HEK293 (cell line): ENCODE results near the gene WWOX.

Experiments
- CTCF ChIA-PET: fragments of 350-600 bp; formaldehyde crosslinking; extraction: SDS; loops from one replicate; lab custom pipeline; 2021; ENCODE audit warnings: antibody characterized with exemption; lab: Yijun Ruan, JAX
- POLR2A ChIA-PET: fragments of 300-600 bp; formaldehyde crosslinking; extraction: SDS; loops from one replicate; lab custom pipeline; 2020; ENCODE audit warnings: antibody characterized with exemption, inconsistent platforms; lab: Yijun Ruan, JAX
- H3K27ac ChIP-seq: fragments of 200-500 bp; sonication (Bioruptor generic); 2 replicates; pipeline ENCODE4 v1.5.1; 2014; ENCODE audit warnings: low read depth, low read length, control low read depth, inconsistent platforms; ENCODE audit errors: extremely low read depth
- H3K36me3 ChIP-seq, 2 experiments: fragments of 200-500 bp in 1 of 2; sonication (Bioruptor generic) in 1 of 2; 1 replicate in 1 of 2; 2 replicates in 1 of 2; pipeline ENCODE4 v1.5.1; 2014 to 2017; ENCODE audit warnings: inconsistent platforms in 2 of 2, low read length in 2 of 2; ENCODE audit not compliant: control insufficient read depth in 2 of 2, insufficient read depth in 1 of 2
- H3K4me1 ChIP-seq: fragments of 200-500 bp; sonication (Bioruptor generic); 2 replicates; pipeline ENCODE4 v1.5.1; 2014; ENCODE audit warnings: mild to moderate bottlenecking, low read length, inconsistent platforms; ENCODE audit not compliant: control insufficient read depth, insufficient read depth
- H3K4me3 ChIP-seq: 2 replicates; pipeline ENCODE4 v1.5.1; 2011; ENCODE audit warnings: low read depth, mild to moderate bottlenecking, control low read depth, low read length, moderate library complexity
- H3K9me3 ChIP-seq: fragments of 200-500 bp; sonication (Bioruptor generic); 2 replicates; pipeline ENCODE4 v1.5.1; 2014; ENCODE audit warnings: low read depth, low read length, inconsistent platforms; ENCODE audit not compliant: control insufficient read depth, insufficient read depth
- EGR2 ChIP-seq: fragments of 450-650 bp; formaldehyde crosslinking; IDR thresholded peaks from 2 replicates; pipeline ENCODE4 v1.5.1; 2016; ENCODE audit warnings: low read depth, missing biosample characterization, missing genetic modification characterization
- HOXD13 ChIP-seq: sonication (generic); formaldehyde crosslinking; IDR thresholded peaks from 2 replicates; pipeline ENCODE4 v1.8.0; 2022; ENCODE audit warnings: missing genetic modification reagents, borderline replicate concordance
- IKZF3 ChIP-seq: fragments of 450-650 bp; IDR thresholded peaks from 2 replicates; pipeline ENCODE4 v1.5.0; 2018; ENCODE audit warnings: missing biosample characterization, mild to moderate bottlenecking, missing genetic modification characterization, moderate library complexity
- MYNN ChIP-seq: fragments of 450-650 bp; formaldehyde crosslinking; IDR thresholded peaks from 2 replicates; pipeline ENCODE4 v1.5.1; 2016; ENCODE audit warnings: missing biosample characterization, missing genetic modification characterization, borderline replicate concordance
- YY1 ChIP-seq: fragments of 450-650 bp; formaldehyde crosslinking; IDR thresholded peaks from 2 replicates; pipeline ENCODE4 v1.5.1; 2018; ENCODE audit warnings: missing biosample characterization, missing genetic modification characterization
- ZBTB7A ChIP-seq: fragments of 450-650 bp; formaldehyde crosslinking; IDR thresholded peaks from 2 replicates; pipeline ENCODE4 v1.5.1; 2016; ENCODE audit warnings: low read depth, missing biosample characterization, missing genetic modification characterization
- ZFHX2 ChIP-seq: fragments of 450-650 bp; formaldehyde crosslinking; conservative IDR thresholded peaks from 2 replicates; pipeline ENCODE4 v1.5.1; 2016; ENCODE audit warnings: missing biosample characterization, missing genetic modification characterization
- ZNF114 ChIP-seq: fragments of 450-650 bp; formaldehyde crosslinking; IDR thresholded peaks from 2 replicates; pipeline ENCODE4 v1.5.0; 2017; ENCODE audit warnings: missing biosample characterization, missing genetic modification characterization
- ZNF140 ChIP-seq: fragments of 450-650 bp; formaldehyde crosslinking; IDR thresholded peaks from 2 replicates; pipeline ENCODE4 v1.5.1; 2016; ENCODE audit warnings: missing biosample characterization, missing genetic modification characterization
- ZNF2 ChIP-seq: fragments of 450-650 bp; formaldehyde crosslinking; IDR thresholded peaks from 2 replicates; pipeline ENCODE4 v1.5.1; 2016; ENCODE audit warnings: missing biosample characterization, missing genetic modification characterization
- ZNF274 ChIP-seq, 2 experiments: fragments of 200-500 bp in 1 of 2; fragments of 450-650 bp in 1 of 2; sonication (Bioruptor generic) in 1 of 2; formaldehyde crosslinking in 1 of 2; IDR thresholded peaks; 2 replicates each; pipeline versions ENCODE4 v1.5.1 to v1.6.1; 2014 to 2016; ENCODE audit warnings: borderline replicate concordance in 1 of 2, inconsistent platforms in 1 of 2, low read length in 1 of 2, missing biosample characterization in 1 of 2, missing genetic modification characterization in 1 of 2
- ZNF292 ChIP-seq: fragments of 450-650 bp; formaldehyde crosslinking; IDR thresholded peaks from 2 replicates; pipeline ENCODE4 v1.5.1; 2016; ENCODE audit warnings: low read depth, missing biosample characterization, missing genetic modification characterization, borderline replicate concordance
- ZNF366 ChIP-seq: fragments of 450-650 bp; formaldehyde crosslinking; conservative IDR thresholded peaks from 2 replicates; pipeline ENCODE4 v1.5.1; 2016; ENCODE audit warnings: missing biosample characterization, missing genetic modification characterization
- ZNF473 ChIP-seq: fragments of 450-650 bp; formaldehyde crosslinking; IDR thresholded peaks from 2 replicates; pipeline ENCODE4 v1.5.1; 2017; ENCODE audit warnings: missing biosample characterization, missing genetic modification characterization
- ZNF621 ChIP-seq: fragments of 450-650 bp; formaldehyde crosslinking; IDR thresholded peaks from 2 replicates; pipeline ENCODE4 v1.5.1; 2017; ENCODE audit warnings: missing biosample characterization, missing genetic modification characterization
- ZNF623 ChIP-seq: fragments of 450-650 bp; formaldehyde crosslinking; IDR thresholded peaks from 2 replicates; pipeline ENCODE4 v1.5.1; 2016; ENCODE audit warnings: missing biosample characterization, missing genetic modification characterization
- ZNF629 ChIP-seq: fragments of 450-650 bp; formaldehyde crosslinking; IDR thresholded peaks from 2 replicates; pipeline ENCODE4 v1.5.1; 2017; ENCODE audit warnings: missing biosample characterization, missing genetic modification characterization
- ZNF830 ChIP-seq: fragments of 450-650 bp; IDR thresholded peaks from 2 replicates; pipeline ENCODE4 v1.5.0; 2018; ENCODE audit warnings: missing biosample characterization, missing genetic modification characterization, low read depth, mild to moderate bottlenecking, moderate library complexity
- TF ChIP-seq, protein P1 (sequence below): fragments of 450-650 bp; formaldehyde crosslinking; IDR thresholded peaks from 2 replicates; pipeline ENCODE4 v1.5.1; 2016; ENCODE audit warnings: missing biosample characterization, missing genetic modification characterization
- TF ChIP-seq, protein P2 (sequence below): fragments of 450-650 bp; formaldehyde crosslinking; IDR thresholded peaks from 2 replicates; pipeline ENCODE4 v1.5.1; 2016; ENCODE audit warnings: missing biosample characterization, missing genetic modification characterization, low read depth
- TF ChIP-seq, protein P3 (sequence below): fragments of 450-650 bp; formaldehyde crosslinking; optimal IDR thresholded peaks from 2 replicates; pipeline ENCODE3; 2016; ENCODE audit warnings: missing biosample characterization, mild to moderate bottlenecking, missing genetic modification characterization
- TF ChIP-seq, protein P4 (sequence below): fragments of 450-650 bp; formaldehyde crosslinking; IDR thresholded peaks from 2 replicates; pipeline ENCODE4 v1.5.1; 2016; ENCODE audit warnings: missing biosample characterization, missing genetic modification characterization
- TF ChIP-seq, protein P5 (sequence below): fragments of 450-650 bp; formaldehyde crosslinking; IDR thresholded peaks from 2 replicates; pipeline ENCODE4 v1.5.1; 2016; ENCODE audit warnings: missing biosample characterization, missing genetic modification characterization

The WWOX gene

DNA sequence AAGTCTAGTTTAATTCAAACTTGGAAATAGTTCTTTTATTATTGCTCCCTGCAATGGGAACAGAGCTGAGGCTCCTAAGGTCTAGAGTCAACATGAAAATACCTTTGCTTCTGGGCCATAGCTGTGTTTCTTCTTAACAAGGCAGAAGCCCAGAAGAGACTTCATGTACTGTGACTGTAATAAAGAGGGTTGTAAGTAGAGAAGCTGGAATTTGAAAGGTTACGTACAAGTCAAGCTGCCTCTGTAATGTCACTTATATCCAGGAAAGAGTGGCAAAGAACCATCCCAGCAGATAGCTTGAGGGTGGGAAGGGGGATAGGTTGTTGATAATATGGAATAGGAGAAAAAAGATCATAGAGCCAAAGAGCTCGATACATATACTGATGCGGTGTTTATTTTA is 248.6 kb downstream of the WWOX start:
- H3K9me3 ChIP-seq: no peaks in the 10 kb centered on the region
- POLR2A ChIA-PET: no interaction called here
- TF ChIP-seq ZNF473: no peak
- TF ChIP-seq, all 188 proteins: peak for 0
- Histone ChIP-seq H3K4me1 (no peaks in the 10 kb centered on the region), H3K4me3 (no peak overlapping the region), H3K27ac (no peak overlapping the region), H3K36me3 (no peaks in the 10 kb centered on the region)
- CTCF ChIA-PET: no interaction called here

DNA sequence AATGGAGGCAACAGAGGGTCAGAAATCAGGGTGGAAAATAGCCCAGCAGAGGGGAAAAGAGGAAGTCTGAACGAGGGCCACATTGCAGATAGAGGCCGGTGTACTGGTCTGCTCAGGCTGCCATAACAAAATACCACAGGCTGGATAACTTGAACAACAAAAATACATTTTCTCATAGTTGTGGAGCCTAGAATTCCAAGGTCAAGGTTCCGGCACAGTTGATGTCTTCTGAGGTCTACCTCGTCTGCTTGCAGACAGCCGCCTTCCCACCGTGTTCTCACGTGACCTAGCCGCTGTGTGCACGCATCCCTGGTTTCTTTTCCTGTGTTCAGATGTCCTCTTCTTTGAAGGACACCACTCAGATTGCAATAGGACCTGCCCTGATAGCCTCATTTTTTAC is 249.4 kb downstream of the WWOX start:
- CTCF ChIA-PET: no interaction called here
- POLR2A ChIA-PET: no interaction called here
- H3K9me3 ChIP-seq: no peaks in the 10 kb centered on the region
- no peak overlapping the region for H3K4me3 ChIP-seq
- H3K4me1 ChIP-seq: no peaks in the 10 kb centered on the region
- no peak overlapping the region for H3K27ac ChIP-seq
- TF ChIP-seq ZNF2: no peak
- TF ChIP-seq, protein P1, sequence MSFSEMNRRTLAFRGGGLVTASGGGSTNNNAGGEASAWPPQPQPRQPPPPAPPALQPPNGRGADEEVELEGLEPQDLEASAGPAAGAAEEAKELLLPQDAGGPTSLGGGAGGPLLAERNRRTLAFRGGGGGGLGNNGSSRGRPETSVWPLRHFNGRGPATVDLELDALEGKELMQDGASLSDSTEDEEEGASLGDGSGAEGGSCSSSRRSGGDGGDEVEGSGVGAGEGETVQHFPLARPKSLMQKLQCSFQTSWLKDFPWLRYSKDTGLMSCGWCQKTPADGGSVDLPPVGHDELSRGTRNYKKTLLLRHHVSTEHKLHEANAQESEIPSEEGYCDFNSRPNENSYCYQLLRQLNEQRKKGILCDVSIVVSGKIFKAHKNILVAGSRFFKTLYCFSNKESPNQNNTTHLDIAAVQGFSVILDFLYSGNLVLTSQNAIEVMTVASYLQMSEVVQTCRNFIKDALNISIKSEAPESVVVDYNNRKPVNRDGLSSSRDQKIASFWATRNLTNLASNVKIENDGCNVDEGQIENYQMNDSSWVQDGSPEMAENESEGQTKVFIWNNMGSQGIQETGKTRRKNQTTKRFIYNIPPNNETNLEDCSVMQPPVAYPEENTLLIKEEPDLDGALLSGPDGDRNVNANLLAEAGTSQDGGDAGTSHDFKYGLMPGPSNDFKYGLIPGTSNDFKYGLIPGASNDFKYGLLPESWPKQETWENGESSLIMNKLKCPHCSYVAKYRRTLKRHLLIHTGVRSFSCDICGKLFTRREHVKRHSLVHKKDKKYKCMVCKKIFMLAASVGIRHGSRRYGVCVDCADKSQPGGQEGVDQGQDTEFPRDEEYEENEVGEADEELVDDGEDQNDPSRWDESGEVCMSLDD (tag by site-specific recombination): no peak
- no peak for TF ChIP-seq ZNF140
- TF ChIP-seq HOXD13 (CRISPR knock-in tag): no peak
- TF ChIP-seq ZNF623: no peak
- TF ChIP-seq, all 188 proteins: peak for 0
- H3K36me3 ChIP-seq: no peaks in the 10 kb centered on the region

DNA sequence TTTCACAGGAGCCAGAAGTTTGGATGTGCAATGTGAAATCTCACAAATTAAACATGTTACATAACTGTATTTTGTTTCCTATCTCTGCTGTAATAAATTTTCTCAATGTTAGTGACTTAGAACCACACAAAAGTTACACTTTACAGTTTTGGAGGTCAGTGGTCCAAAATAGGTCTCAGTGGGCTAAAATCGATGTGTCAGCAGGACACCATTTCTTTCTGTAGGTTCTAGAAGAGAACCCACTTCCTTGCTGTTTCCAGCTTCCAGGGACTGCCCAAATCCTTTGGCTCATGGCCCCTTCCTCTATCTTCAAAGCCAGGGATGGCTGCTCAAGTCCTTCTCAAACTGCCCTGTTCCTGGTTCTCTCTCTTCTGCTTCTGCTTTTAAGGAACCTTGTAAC is 252.7 kb downstream of the WWOX start:
- TF ChIP-seq EGR2 (tag by site-specific recombination) (no peak), IKZF3 (no peak), ZFHX2 (tag by site-specific recombination) (no peak), ZNF366 (no peak), ZBTB7A (no peak), YY1 (tag by site-specific recombination) (no peak), ZNF830 (tag by site-specific recombination) (no peak), ZNF114 (tag by site-specific recombination) (no peak), ZNF629 (no peak), ZNF274 (IDR thresholded peaks at IDR 0.05; ENCODE audit: low read length) (no peak), ZNF274 (tag by site-specific recombination; IDR thresholded peaks at IDR 0.05; ENCODE audit: borderline replicate concordance) (no peak), MYNN (no peak), ZNF621 (tag by site-specific recombination) (no peak), ZNF292 (tag by site-specific recombination) (no peak)
- TF ChIP-seq, protein P2, sequence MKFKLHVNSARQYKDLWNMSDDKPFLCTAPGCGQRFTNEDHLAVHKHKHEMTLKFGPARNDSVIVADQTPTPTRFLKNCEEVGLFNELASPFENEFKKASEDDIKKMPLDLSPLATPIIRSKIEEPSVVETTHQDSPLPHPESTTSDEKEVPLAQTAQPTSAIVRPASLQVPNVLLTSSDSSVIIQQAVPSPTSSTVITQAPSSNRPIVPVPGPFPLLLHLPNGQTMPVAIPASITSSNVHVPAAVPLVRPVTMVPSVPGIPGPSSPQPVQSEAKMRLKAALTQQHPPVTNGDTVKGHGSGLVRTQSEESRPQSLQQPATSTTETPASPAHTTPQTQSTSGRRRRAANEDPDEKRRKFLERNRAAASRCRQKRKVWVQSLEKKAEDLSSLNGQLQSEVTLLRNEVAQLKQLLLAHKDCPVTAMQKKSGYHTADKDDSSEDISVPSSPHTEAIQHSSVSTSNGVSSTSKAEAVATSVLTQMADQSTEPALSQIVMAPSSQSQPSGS: no peak
- TF ChIP-seq, protein P3, sequence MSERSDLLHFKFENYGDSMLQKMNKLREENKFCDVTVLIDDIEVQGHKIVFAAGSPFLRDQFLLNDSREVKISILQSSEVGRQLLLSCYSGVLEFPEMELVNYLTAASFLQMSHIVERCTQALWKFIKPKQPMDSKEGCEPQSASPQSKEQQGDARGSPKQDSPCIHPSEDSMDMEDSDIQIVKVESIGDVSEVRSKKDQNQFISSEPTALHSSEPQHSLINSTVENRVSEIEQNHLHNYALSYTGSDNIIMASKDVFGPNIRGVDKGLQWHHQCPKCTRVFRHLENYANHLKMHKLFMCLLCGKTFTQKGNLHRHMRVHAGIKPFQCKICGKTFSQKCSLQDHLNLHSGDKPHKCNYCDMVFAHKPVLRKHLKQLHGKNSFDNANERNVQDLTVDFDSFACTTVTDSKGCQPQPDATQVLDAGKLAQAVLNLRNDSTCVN (tag by site-specific recombination): no peak
- TF ChIP-seq, protein P4, sequence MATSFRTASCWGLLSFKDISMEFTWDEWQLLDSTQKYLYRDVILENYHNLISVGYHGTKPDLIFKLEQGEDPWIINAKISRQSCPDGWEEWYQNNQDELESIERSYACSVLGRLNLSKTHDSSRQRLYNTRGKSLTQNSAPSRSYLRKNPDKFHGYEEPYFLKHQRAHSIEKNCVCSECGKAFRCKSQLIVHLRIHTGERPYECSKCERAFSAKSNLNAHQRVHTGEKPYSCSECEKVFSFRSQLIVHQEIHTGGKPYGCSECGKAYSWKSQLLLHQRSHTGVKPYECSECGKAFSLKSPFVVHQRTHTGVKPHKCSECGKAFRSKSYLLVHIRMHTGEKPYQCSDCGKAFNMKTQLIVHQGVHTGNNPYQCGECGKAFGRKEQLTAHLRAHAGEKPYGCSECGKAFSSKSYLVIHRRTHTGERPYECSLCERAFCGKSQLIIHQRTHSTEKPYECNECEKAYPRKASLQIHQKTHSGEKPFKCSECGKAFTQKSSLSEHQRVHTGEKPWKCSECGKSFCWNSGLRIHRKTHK (tag by site-specific recombination): no peak
- TF ChIP-seq, protein P5, sequence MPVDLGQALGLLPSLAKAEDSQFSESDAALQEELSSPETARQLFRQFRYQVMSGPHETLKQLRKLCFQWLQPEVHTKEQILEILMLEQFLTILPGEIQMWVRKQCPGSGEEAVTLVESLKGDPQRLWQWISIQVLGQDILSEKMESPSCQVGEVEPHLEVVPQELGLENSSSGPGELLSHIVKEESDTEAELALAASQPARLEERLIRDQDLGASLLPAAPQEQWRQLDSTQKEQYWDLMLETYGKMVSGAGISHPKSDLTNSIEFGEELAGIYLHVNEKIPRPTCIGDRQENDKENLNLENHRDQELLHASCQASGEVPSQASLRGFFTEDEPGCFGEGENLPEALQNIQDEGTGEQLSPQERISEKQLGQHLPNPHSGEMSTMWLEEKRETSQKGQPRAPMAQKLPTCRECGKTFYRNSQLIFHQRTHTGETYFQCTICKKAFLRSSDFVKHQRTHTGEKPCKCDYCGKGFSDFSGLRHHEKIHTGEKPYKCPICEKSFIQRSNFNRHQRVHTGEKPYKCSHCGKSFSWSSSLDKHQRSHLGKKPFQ (tag by site-specific recombination): no peak
- Histone ChIP-seq H3K36me3 (no peaks in the 10 kb centered on the region), H3K4me3 (no peak overlapping the region), H3K4me1 (no peaks in the 10 kb centered on the region), H3K27ac (no peak overlapping the region), H3K9me3 (no peaks in the 10 kb centered on the region)
- CTCF ChIA-PET: interaction anchor here (0.6 kb wide), 1 partner anchor 17 kb away, joined by 4 read pairs; no protein-coding TSS in a partner anchor
- POLR2A ChIA-PET: no interaction called here
